GM08714 (cell line): ENCODE results near the gene RNF220.
A peak's percentile ranks its signal among the peaks of the same experiment; 100 is the strongest.

Source experiments
- H3K4me3 ChIP-seq: fragments of 200-500 bp; sonication (Bioruptor generic); 2 replicates; pipeline ENCODE4 v1.5.1; 2014; ENCODE audit warnings: mild to moderate bottlenecking, low read length, inconsistent platforms
- ZNF274 ChIP-seq: IDR thresholded peaks from 2 replicates; pipeline ENCODE4 v1.6.1; 2012; ENCODE audit warnings: mild to moderate bottlenecking, low read depth, low read length

Gene RNF220

DNA sequence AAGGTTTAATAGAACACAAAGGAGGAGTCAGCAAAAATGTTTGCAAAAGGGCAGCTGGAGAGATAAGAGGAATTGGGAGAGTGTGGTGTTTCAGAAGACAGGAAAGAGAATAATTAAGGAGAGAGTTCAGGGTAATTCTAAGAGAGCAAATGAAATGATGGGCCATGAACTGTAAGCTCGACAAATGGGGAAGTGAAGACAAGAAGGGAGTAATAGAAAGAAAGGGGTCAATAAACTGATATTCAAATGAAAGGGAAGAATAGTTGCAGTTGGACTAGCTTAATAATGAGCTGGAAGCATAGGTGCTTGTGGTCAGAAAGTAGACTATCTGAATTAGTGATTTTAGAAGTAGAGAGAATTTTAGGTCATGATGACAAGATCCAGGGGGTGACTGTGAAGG, 15.6 kb upstream of the RNF220 start:
- TF ChIP-seq ZNF274, result no peak
- H3K4me3 ChIP-seq, result no peak overlapping the region

DNA sequence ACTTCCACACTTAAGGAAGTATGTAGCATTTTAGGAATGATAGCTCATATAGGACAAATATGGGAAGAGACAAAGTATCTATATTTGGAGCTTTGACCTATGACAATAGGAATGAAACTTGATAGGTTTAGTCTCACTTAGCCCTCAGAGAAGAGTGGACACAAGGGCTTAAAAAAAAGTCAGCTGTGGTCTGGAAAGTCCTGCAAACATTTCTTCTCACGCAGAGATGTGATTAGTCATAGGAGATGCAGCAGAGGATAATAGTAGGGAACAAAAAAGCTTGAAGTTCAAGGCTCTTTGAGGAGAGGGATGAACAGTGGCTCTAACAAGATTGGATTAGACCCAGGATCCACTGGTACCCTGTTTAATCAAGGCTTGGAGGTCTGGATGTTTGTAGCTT, 14.8 kb upstream of the RNF220 start:
- no peak for TF ChIP-seq ZNF274
- H3K4me3 ChIP-seq, result no peak overlapping the region

GRCh38 chr1:44401256-44402228, 3.5 kb upstream of the RNF220 start:
- no peak for TF ChIP-seq ZNF274
- H3K4me3 ChIP-seq, result no peak overlapping the region

DNA sequence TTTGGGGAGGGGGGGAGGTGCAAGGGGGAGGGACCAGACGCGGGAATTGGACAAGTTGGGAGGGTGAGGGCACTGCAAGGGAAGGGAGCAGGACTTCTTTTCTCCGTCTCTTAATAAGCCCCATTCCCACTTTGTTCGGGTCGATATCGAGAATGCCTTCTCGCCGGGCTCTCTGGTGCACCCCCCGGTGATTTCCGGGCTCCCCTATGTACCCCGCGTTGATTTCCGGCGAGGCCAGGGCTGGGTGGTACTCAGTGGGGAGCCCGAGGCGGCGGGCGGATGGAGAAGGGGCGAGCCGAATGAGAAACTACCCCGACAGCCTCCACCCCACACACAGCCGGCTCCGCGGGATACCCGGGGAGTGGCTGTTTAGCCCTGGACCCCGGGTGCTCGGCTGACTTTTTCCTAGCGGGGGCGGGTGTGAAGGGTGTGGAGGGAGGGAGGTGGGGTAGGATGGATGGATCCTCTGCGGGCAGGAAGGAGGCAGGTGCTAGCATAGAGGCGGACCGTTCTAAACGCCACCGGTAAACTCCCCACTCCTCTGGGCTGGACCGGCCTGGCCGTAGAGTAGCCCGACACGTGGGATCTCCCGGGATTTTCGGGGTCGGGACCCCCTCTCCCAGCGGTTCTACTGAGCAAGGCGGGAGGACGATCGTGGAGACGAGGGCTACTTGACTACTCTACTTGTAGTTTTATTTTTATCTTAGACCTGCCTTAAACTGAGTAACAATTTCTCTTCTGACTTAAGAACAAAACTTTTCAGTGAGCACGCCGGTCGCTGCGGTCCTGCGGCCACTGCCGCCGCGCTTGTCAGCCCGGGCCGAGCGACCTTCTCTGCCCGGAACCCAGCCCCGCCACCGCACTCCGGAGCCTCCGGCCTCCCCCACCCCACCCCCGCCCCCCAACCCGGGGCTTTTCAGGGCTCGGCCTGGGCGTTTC, 1.0 kb downstream of the RNF220 start:
- peak overlapping the region; percentile 6; the same call in 1 of the 2 replicates for H3K4me3 ChIP-seq
- TF ChIP-seq ZNF274, result no peak

DNA sequence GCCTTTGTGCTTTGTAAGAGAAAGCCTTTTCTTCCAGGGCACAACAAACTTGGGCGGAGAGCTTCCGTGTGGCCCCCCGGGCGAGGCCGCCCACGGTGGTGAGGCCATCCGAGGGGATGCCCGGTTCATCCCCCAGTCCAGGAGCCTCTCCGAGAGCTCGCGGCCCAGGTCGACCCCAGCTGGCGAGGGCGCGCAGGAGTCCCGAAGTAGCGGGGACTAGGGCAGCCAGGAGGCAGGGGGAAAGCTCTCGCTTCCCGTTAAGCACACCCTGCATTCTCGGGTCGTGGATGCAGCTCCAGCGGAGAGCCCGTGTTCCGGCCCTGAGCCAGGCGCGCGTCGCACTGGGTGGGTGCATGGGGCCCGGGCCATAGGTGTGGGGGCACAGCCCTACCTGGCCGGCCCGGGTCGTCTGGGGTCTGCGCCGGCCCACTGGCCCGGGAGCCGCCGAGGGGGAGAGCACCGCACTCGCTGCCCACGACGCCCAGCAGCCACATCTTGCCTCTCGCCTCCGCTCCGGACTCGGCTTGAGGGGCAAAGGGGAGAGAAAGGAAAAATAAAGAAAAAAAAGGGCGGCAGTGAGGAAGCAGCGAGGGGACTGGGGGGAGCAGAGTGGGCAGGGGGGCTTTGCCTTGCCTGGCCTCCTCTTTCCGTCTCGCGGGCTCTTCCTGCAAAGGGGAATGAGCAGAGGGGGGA, 1.8 kb downstream of the RNF220 start:
- H3K4me3 ChIP-seq, result no peak overlapping the region; the same call in 1 of the 2 replicates
- TF ChIP-seq ZNF274, result no peak

- no peak for TF ChIP-seq ZNF274
- no peak overlapping the region for H3K4me3 ChIP-seq
These were observed 2.6 kb downstream of the RNF220 start for GRCh38 chr1:44407430-44408211.

DNA sequence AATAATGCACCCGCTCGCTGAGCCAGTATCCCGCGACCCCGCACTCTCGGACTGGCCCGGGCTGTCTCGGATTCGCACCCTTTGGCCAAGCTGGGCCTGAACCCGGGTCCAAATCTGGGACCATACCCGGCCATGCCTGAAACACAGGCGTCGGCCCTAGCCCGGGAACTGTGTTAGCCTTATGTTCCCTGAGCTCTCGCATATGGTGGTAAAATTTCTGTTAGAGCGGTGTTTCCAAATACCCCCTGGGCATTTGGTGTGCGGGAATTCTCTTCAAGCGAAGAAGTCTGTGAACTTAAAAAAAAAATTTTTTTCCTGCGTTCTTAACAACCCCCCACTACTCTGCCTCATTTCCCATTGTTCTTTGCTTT, 3.1 kb downstream of the RNF220 start:
- H3K4me3 ChIP-seq, result no peak overlapping the region

DNA sequence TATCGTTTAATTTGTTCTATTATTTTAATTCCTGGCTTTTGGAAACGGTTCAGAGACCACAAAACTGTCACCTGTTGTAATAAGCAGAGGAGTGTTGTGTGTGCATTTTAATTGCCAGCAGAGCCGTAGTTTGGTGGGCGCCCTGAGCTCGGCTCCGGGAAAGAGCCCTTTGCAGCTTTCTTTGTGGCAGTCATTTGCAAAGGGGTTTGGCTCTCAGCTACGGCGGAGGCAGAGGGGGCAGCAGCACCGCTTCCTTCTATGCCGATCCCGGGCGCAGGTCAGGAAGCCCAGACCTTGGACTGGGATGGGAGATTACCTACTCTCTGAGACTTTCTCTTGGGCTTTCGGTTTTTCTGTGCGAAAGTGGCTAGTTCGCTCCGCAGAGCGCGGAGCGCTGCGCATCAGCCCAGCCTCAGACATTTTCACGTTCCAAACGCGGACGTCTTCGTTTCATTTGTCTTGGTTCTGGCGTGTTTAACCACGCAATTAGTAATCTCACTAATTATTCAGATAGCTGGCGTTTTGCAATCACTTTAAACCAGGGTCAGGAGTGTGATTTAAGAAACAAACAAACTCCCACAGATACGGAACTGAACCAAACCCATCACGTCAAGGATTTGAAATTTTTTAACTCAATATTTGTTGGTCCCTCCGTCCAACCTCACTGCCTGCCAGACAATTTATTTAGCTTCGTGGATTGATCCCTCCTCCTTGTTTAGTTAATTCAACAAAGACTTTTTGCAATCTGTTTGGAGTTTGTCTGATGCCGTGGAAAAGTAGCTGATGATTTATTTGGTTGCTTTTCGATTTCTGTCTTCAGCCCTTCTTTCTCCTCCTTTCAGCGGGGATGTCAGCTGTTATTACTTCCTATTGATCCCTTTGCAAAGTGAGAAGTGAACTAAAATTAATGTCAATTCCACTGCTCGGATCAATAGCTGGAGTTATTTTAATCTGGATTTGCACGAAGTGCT, 3.9 kb downstream of the RNF220 start:
- TF ChIP-seq ZNF274, result no peak
- no peak overlapping the region; the same call in 1 of the 2 replicates for H3K4me3 ChIP-seq

More for the DNA sequence above, 3.1 kb downstream of the RNF220 start:
- TF ChIP-seq ZNF274, result no peak

- no peak overlapping the region for H3K4me3 ChIP-seq
- TF ChIP-seq ZNF274, result no peak
These were observed 4.7 kb downstream of the RNF220 start for GRCh38 chr1:44409757-44410156.

GRCh38 chr1:44411861-44412260, 6.8 kb downstream of the RNF220 start:
- no peak overlapping the region for H3K4me3 ChIP-seq
- TF ChIP-seq ZNF274, result no peak

DNA sequence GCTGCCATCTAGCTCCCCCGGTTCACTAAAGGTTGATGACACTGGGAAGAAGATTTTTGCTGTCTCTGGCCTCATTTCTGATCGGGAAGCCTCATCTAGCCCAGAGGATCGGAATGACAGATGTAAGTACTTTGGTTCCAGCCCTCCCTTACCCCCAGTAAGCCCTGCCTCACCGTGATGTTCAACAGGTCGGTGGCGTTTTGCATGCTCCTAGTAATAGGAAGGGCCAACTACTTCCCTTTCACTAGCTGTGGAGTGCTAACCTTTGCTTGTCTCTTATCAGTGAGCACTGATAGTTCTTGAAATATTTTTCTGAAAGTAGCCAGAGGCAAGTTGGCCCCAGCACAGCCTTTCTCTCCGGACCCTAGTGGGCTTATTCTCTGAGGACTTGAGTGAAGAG, 7.5 kb downstream of the RNF220 start:
- TF ChIP-seq ZNF274, result no peak
- H3K4me3 ChIP-seq, result no peak overlapping the region

DNA sequence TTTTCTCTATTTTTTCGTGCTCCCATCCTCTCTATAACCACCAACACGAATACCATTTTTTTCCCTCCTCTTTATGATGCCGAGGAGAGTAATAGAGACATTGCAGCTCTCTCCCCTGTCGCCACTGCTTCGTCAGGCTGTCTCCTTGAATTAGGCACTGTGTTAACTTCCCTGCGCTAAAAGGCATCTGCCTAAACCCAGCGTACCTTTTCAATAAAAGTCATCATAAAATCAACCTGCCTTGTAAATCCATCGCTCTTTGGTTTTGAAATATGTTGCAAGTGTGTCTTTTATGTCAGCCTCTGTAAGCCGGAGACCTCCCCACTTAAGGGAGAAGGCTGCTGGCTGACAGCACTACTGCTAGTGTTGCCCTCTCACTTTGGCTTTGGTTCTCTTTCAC, 8.7 kb downstream of the RNF220 start:
- no peak for TF ChIP-seq ZNF274
- H3K4me3 ChIP-seq, result no peak overlapping the region
